NCI-H146 treated with DMSO at 0.1 percent for 48 hours (cell line): ENCODE measurements around the gene GMEB2.
"Not testable (repeated sequence)": the region's sequence is repeated elsewhere in the genome, so short reads cannot be mapped to it uniquely, and the experiment has no call there.

Experiments used
- DNase-seq: peaks from one replicate; lab custom pipeline; 2025; ENCODE audit not compliant: unreplicated experiment; lab: John Stamatoyannopoulos, UW

The GMEB2 gene

GRCh38 chr20:63561624-63562396, 65.1 kb downstream of the GMEB2 start:
- DNase-seq, result no peak

- no peak for DNase-seq
Observed at GRCh38 chr20:63560856-63561609, 65.9 kb downstream of the GMEB2 start.

GRCh38 chr20:63560333-63560805, 66.5 kb downstream of the GMEB2 start:
- DNase-seq, result no peak

- not testable (repeated sequence) for DNase-seq
Observed at GRCh38 chr20:63559485-63560332, 67.2 kb downstream of the GMEB2 start.

- DNase-seq, result no peak
Observed at GRCh38 chr20:63558804-63559484, 68.0 kb downstream of the GMEB2 start.

- DNase-seq, result no peak
Observed at GRCh38 chr20:63557481-63557891, 69.4 kb downstream of the GMEB2 start.

DNA sequence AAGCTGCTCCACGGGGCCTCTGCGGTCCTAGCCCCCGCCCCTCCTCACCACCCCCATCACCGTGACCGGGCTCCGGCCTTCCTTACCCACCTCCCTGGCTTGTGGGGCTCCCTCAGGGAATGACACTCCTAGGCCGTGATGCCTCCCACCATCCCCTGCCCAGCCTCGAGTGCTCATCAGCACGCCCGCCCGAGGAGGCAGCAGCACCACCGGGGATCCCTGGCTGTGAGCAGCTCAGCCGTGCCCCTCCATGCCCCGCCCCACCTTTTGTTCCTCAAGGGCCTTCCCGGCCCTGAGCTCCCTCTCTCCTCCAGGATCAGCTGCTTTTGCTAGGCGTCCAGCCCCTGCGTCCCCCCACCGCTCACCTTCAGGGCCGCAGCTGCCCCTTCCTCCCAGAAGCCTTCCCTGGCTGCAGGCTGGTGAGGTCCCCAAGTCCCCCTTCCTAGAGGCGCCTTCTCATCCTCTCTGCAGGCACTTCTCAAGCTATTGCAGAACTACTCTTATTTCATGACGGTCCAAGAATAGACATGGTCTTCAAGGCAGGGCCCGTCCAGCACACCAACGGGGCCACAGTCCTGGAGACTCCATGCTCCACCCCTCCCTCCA, 69.9 kb downstream of the GMEB2 start:
- no peak for DNase-seq

GRCh38 chr20:63555661-63556381, 71.1 kb downstream of the GMEB2 start:
- DNase-seq, result no peak

GRCh38 chr20:63554361-63555278, 72.3 kb downstream of the GMEB2 start:
- no peak for DNase-seq

DNA sequence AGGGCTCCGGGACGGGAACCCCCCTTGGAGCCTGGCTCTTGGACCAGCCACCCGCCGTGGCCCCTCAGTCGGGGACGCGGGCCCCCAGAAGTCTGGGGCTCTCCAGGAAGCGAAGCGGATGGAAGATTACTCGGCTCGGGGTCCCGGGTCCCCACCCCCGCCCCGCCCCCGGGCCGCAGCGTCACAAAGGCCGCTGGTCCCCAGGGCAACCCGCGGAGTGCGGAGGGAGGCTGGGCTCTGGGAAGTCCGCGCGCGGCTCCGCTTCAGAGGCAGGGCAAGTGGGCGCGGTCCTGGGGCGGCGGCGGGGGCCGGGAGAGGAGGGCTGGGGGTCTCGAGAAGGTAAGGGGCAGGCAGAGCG, 73.0 kb downstream of the GMEB2 start, which contains the start of gene FNDC11:
FNDC11 (plus strand) TSS at position 227 of the 358 bp plus-strand sequence. CDS start 1,505 bp downstream, outside the sequence.
- DNase-seq, result peak; percentile 21

DNA sequence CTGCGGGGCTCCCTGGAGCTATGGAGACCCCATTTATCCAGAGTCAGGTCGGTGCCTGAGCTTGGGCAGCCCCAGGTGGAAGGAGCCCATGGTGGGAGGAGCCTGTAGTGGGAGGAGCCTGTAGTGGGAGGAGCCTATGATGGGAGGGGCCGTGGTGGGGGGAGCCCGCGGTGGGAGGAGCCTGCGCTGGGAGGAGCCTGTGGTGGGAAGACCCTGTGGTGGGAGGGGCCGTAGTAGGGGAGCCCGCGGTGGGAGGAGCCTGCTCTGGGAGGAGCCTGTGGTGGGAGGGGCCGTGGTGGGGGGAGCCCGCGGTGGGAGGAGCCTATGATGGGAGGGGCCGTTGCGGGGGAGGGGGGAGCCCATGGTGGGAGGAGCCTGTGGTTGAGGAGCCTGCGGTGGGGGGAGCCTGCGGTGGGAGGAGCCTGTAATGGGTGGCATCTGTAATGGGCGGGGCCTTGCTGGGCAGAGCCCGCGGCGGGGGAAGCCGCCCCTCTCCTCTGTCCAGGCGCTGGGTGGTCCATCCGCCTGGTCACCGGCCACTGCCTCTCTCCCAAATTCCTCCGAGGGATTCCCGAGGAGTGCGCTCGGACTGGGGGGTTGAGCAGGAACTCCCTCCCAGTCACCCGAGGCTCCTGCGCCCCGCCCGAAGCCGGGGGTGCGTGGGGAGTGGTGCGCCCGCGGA, 73.5 kb downstream of the GMEB2 start:
- peak; percentile 75 for DNase-seq

GRCh38 chr20:63552481-63553249, 74.2 kb downstream of the GMEB2 start:
- no peak for DNase-seq

- DNase-seq, result no peak
Observed at GRCh38 chr20:63551068-63551467, 75.8 kb downstream of the GMEB2 start.

- DNase-seq, result no peak
Observed at GRCh38 chr20:63549679-63550282, 77.1 kb downstream of the GMEB2 start.

- DNase-seq, result no peak
Observed at GRCh38 chr20:63549019-63549418, 77.9 kb downstream of the GMEB2 start.

DNA sequence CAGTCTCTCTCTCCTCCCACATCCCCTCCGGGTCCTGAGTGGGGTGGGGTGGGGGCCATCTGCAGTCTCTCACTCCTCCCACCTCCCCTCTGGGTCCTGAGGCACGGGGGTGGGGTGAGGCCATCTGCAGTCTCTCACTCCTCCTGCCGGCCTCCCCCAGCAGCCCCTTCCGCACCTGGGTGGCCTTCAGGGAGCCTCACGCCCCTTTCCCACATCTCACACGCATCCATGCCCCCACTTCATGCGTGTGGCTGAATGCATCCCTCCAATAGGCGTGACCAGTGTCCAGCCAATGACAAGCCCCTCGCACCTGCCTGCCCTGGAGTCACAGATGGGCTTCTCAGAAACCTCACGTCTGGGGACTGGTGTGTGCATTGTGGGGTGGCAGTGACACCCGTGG, 78.4 kb downstream of the GMEB2 start:
- DNase-seq, result no peak
